NCI-H2171 treated with DMSO at 0.1 percent for 48 hours (cell line): ENCODE data around the gene SNX22.

Experiments
- DNase-seq: peaks from one replicate; lab custom pipeline; 2025; lab: John Stamatoyannopoulos, UW

Gene SNX22

GRCh38 chr15:64156652-64157331, 5.3 kb downstream of the SNX22 start:
- DNase-seq, result no peak

- DNase-seq, result no peak
Measured at GRCh38 chr15:64157599-64158125, 6.1 kb downstream of the SNX22 start.

GRCh38 chr15:64158363-64159134, 7.0 kb downstream of the SNX22 start:
- no peak for DNase-seq

- DNase-seq, result no peak
Measured at GRCh38 chr15:64161688-64162477, 10.4 kb downstream of the SNX22 start.

GRCh38 chr15:64162478-64162868, 10.9 kb downstream of the SNX22 start:
- DNase-seq, result no peak

GRCh38 chr15:64162869-64163658, 11.5 kb downstream of the SNX22 start, which contains the start of gene PPIB:
Gene PPIB (minus strand): TSS chr15:64163022. CDS start chr15:64162986, 36 bp downstream.
- peak; percentile 95 for DNase-seq

GRCh38 chr15:64163659-64164362, 12.3 kb downstream of the SNX22 start:
- DNase-seq, result no peak

- no peak for DNase-seq
Measured at GRCh38 chr15:64164436-64164835, 12.9 kb downstream of the SNX22 start.

GRCh38 chr15:64166102-64166890, 14.8 kb downstream of the SNX22 start:
- no peak for DNase-seq

GRCh38 chr15:64180235-64180824, 28.8 kb downstream of the SNX22 start:
- DNase-seq, result peak; percentile 83

GRCh38 chr15:64182859-64183370, 31.4 kb downstream of the SNX22 start:
- no peak for DNase-seq

GRCh38 chr15:64185146-64185911, 33.8 kb downstream of the SNX22 start:
- DNase-seq, result no peak

GRCh38 chr15:64187396-64188191, 36.1 kb downstream of the SNX22 start:
- no peak for DNase-seq

- DNase-seq, result no peak
Measured at GRCh38 chr15:64191971-64192830, 40.7 kb downstream of the SNX22 start.

- DNase-seq, result no peak
Measured at GRCh38 chr15:64193971-64194370, 42.4 kb downstream of the SNX22 start.

GRCh38 chr15:64197425-64197824, 45.9 kb downstream of the SNX22 start:
- peak; percentile 14 for DNase-seq

GRCh38 chr15:64205202-64205601, 53.7 kb downstream of the SNX22 start:
- DNase-seq, result no peak
